Ishikawa (cell line): ENCODE measurements around the gene ST6GALNAC2.
A peak's percentile ranks its signal among the peaks of the same experiment; 100 is the strongest.

Experiments used
- CREB1 ChIP-seq: IDR thresholded peaks from 2 replicates; pipeline ENCODE4 v1.6.1; 2012; ENCODE audit warnings: low read depth
- EGR1 ChIP-seq: IDR thresholded peaks from 2 replicates; pipeline ENCODE4 v1.6.1; 2012
- EP300 ChIP-seq: IDR thresholded peaks from 2 replicates; pipeline ENCODE4 v1.6.1; 2012; ENCODE audit warnings: borderline replicate concordance
- FOXM1 ChIP-seq: IDR thresholded peaks from 2 replicates; pipeline ENCODE4 v1.6.1; 2012; ENCODE audit warnings: low read depth, borderline replicate concordance
- NFIC ChIP-seq: IDR thresholded peaks from 2 replicates; pipeline ENCODE4 v1.6.1; 2012
- RAD21 ChIP-seq: IDR thresholded peaks from 2 replicates; pipeline ENCODE4 v1.6.1; 2012; ENCODE audit warnings: low read depth
- TAF1 ChIP-seq: IDR thresholded peaks from 2 replicates; pipeline ENCODE4 v1.6.1; 2012; ENCODE audit warnings: low read depth, mild to moderate bottlenecking
- YY1 ChIP-seq: IDR thresholded peaks from 2 replicates; pipeline ENCODE4 v1.6.1; 2012; ENCODE audit warnings: low read depth
- ZBTB7A ChIP-seq: IDR thresholded peaks from 2 replicates; pipeline ENCODE4 v1.6.1; 2012; ENCODE audit warnings: low read depth
- TF ChIP-seq, protein P1 (sequence below): IDR thresholded peaks from 2 replicates; pipeline ENCODE4 v1.6.1; 2012; ENCODE audit warnings: low read depth, mild to moderate bottlenecking
- TF ChIP-seq, protein P2 (sequence below): IDR thresholded peaks from 2 replicates; pipeline ENCODE4 v1.6.1; 2012
- TF ChIP-seq, protein P3 (sequence below): IDR thresholded peaks from 2 replicates; pipeline ENCODE4 v1.6.1; 2012

DNA sequence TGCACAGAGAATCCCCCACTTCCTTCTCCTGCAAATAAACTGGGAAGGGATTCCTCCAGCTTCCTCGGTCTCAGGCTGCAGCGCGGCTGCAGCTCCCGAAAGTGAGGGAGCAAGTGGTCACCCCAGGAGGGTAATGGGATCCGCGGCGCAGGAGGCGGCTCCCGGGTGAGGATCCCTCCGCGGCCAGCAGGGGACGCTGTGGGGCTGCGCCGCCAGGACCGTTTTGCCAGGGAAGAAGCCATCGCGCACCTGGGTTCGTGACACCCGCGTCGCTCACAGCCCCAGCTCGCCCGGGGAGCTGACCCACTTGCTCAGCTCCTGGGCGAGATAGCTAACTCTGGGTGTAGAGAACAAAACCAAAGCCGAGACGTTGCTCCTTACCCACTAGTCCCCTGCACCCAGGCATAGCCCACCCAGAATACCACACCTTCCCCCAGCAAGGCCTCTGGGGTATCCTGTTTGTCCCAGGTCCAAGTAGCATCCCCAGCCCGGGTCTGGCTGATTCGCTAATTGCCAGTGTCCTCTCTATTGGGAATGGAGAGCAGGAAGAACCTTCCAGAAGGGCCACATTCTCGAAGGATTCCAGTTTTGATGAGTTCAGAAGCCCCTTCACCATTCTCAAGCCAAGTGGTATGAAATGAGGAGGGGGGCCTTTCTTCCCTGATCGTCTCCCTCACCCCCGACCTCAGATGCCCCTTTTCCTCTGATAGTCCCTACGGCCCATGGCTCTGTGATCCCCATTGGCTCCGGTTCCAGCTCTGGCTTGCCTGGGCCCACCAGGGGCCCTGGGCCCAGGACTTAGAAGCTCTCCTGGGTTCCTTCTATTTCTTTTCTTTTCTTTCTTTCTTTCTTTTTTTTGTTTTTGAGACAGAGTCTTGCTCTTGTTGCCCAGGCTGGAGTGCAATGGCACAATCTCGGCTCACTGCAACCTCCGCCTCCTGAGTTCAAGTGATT lies 62.3 kb downstream of the ST6GALNAC2 start:
- TF ChIP-seq EP300: no peak
- TF ChIP-seq RAD21: peak; percentile 98
- no peak; the same call in 1 of the 2 replicates for TF ChIP-seq TAF1
- TF ChIP-seq EGR1: no peak
- peak; percentile 52; the same call in 1 of the 2 replicates for TF ChIP-seq ZBTB7A
- no peak for TF ChIP-seq NFIC
- TF ChIP-seq, protein P1, sequence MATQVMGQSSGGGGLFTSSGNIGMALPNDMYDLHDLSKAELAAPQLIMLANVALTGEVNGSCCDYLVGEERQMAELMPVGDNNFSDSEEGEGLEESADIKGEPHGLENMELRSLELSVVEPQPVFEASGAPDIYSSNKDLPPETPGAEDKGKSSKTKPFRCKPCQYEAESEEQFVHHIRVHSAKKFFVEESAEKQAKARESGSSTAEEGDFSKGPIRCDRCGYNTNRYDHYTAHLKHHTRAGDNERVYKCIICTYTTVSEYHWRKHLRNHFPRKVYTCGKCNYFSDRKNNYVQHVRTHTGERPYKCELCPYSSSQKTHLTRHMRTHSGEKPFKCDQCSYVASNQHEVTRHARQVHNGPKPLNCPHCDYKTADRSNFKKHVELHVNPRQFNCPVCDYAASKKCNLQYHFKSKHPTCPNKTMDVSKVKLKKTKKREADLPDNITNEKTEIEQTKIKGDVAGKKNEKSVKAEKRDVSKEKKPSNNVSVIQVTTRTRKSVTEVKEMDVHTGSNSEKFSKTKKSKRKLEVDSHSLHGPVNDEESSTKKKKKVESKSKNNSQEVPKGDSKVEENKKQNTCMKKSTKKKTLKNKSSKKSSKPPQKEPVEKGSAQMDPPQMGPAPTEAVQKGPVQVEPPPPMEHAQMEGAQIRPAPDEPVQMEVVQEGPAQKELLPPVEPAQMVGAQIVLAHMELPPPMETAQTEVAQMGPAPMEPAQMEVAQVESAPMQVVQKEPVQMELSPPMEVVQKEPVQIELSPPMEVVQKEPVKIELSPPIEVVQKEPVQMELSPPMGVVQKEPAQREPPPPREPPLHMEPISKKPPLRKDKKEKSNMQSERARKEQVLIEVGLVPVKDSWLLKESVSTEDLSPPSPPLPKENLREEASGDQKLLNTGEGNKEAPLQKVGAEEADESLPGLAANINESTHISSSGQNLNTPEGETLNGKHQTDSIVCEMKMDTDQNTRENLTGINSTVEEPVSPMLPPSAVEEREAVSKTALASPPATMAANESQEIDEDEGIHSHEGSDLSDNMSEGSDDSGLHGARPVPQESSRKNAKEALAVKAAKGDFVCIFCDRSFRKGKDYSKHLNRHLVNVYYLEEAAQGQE: no peak
- no peak for TF ChIP-seq CREB1
- TF ChIP-seq, protein P2, sequence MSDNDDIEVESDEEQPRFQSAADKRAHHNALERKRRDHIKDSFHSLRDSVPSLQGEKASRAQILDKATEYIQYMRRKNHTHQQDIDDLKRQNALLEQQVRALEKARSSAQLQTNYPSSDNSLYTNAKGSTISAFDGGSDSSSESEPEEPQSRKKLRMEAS: 0 out of 2 replicates have a peak, but pooled peaks have one; percentile 19
- peak; percentile 64; the same call in 1 of the 2 replicates for TF ChIP-seq YY1
- TF ChIP-seq FOXM1: no peak
- TF ChIP-seq, protein P3, sequence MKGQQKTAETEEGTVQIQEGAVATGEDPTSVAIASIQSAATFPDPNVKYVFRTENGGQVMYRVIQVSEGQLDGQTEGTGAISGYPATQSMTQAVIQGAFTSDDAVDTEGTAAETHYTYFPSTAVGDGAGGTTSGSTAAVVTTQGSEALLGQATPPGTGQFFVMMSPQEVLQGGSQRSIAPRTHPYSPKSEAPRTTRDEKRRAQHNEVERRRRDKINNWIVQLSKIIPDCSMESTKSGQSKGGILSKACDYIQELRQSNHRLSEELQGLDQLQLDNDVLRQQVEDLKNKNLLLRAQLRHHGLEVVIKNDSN: no peak
